T-helper 2 cell treated with Interferon-gamma antibody and Interleukin-4, amounts not matched to agents 5 μg/mL and 100 μg/mL, for 36 hours (primary cell): ENCODE results near the gene GPD1.
"Not testable (repeated sequence)": the region's sequence is repeated elsewhere in the genome, so short reads cannot be mapped to it uniquely, and the experiment has no call there.

Experiments used
- DNase-seq: peaks from one replicate; pipeline ENCODE4 v3.0.0; 2021; ENCODE audit warnings: low spot score
- H3K27ac Mint-ChIP-seq: one replicate; pipeline ENCODE4 v1.8.0; 2021; ENCODE audit warnings: mild to moderate bottlenecking, mixed read lengths
- H3K27me3 Mint-ChIP-seq: one replicate; pipeline ENCODE4 v1.8.0; 2021; ENCODE audit warnings: low read depth, mixed read lengths
- H3K36me3 Mint-ChIP-seq: one replicate; pipeline ENCODE4 v1.8.0; 2021; ENCODE audit warnings: low read depth, mixed read lengths
- H3K4me1 Mint-ChIP-seq: one replicate; pipeline ENCODE4 v1.8.0; 2021; ENCODE audit warnings: low read depth, mixed read lengths
- H3K4me3 Mint-ChIP-seq: one replicate; pipeline ENCODE4 v1.8.0; 2022; ENCODE audit warnings: mild to moderate bottlenecking, moderate library complexity, mixed read lengths
- H3K9me3 Mint-ChIP-seq: one replicate; pipeline ENCODE4 v1.8.0; 2021; ENCODE audit warnings: mixed read lengths

The GPD1 gene

DNA sequence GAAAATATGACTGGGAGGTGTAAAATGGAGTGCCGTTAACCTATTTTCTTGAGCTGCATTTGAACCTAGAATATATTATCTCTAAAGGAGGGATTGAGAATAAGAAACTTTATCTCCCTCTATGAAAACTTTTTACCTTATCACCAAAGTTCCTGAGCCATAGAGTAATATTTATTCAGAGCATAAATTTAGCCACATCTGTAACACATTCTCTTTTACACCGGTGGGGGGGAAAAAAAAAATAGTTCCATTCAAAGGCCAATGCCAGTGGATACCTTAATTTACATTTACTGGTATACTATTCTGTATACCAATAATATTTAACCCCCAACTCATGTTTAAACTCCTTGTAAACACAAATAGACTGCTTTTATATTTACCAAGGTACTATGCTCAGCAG, 41.6 kb downstream of the GPD1 start:
- H3K9me3 Mint-ChIP-seq = no peaks in the 10 kb centered on the region
- no peaks in the 10 kb centered on the region for H3K27me3 Mint-ChIP-seq
- DNase-seq = no peak
- peaks cover 13% of the 10 kb centered on the region for H3K4me1 Mint-ChIP-seq
- H3K27ac Mint-ChIP-seq = no peak overlapping the region
- H3K36me3 Mint-ChIP-seq = peaks cover 27% of the 10 kb centered on the region
- H3K4me3 Mint-ChIP-seq = no peak overlapping the region

DNA sequence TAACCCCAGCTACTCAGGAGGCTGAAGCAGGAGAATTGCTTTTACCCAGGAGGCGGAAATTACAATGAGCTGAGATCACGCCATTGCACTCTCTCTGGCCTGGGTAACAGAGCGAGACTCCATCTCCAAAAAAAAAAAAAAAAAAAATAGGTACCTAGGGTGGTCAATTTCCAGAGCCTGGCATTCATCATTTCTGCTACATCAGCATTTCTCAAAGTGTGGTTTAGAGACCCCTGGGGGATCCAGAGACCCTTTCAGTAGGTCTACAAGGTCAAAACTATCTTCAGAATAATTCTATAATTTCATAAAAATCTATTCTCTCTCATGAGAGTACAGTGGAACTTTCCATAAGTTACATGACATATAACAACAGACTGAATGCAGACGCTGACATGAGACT, 43.5 kb downstream of the GPD1 start:
- Mint-ChIP-seq H3K4me3 (no peak overlapping the region), H3K27ac (no peak overlapping the region), H3K27me3 (no peaks in the 10 kb centered on the region), H3K36me3 (peaks cover 13% of the 10 kb centered on the region), H3K9me3 (no peaks in the 10 kb centered on the region), H3K4me1 (peaks cover 17% of the 10 kb centered on the region)
- DNase-seq = no peak

DNA sequence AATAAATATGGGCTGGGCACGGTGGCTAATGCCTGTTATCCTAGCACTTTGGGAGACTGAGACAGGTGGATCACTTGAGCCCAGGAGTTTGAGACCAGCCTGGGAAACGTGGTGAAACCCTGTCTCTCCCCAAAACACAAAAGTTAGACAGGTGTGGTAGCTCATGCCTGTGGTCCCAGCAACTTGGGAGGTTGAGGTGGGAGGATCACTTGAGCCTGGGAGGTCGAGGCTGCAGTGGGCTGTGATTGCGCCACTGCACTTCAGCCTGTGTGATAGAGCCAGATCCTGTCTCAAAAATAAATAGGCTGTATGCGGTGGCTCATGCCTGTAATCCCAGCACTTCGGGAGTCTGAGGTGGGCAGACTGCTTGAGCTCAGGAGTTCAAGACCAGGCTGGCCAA, 44.2 kb downstream of the GPD1 start:
- not testable (repeated sequence) for H3K27me3 Mint-ChIP-seq, H3K4me3 Mint-ChIP-seq, H3K27ac Mint-ChIP-seq, H3K9me3 Mint-ChIP-seq, DNase-seq, H3K36me3 Mint-ChIP-seq
- peaks cover 17% of the 10 kb centered on the region for H3K4me1 Mint-ChIP-seq

DNA sequence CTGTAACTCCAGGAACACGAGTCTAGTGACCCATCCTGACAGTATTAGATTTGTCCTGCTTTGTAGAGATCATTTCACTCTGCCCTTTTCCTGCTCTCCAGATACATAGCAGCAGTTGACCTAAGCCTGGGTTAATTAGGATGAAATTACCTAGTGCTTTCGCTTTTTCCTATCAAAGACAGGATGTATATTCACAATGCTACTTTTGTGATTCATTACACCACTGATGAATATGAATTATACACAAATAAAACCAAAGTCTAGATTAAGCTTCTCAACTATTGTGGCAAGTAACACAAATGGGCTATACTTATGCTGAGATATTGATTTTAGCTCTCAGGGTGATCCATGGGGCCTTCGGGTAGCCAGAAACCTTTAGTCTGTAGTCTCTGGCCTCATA, 45.5 kb downstream of the GPD1 start:
- H3K4me3 Mint-ChIP-seq = no peak overlapping the region
- DNase-seq = no peak
- H3K9me3 Mint-ChIP-seq = no peaks in the 10 kb centered on the region
- H3K27me3 Mint-ChIP-seq = no peaks in the 10 kb centered on the region
- peaks cover 17% of the 10 kb centered on the region for H3K4me1 Mint-ChIP-seq
- peaks cover 4% of the 10 kb centered on the region for H3K36me3 Mint-ChIP-seq
- no peak overlapping the region for H3K27ac Mint-ChIP-seq

DNA sequence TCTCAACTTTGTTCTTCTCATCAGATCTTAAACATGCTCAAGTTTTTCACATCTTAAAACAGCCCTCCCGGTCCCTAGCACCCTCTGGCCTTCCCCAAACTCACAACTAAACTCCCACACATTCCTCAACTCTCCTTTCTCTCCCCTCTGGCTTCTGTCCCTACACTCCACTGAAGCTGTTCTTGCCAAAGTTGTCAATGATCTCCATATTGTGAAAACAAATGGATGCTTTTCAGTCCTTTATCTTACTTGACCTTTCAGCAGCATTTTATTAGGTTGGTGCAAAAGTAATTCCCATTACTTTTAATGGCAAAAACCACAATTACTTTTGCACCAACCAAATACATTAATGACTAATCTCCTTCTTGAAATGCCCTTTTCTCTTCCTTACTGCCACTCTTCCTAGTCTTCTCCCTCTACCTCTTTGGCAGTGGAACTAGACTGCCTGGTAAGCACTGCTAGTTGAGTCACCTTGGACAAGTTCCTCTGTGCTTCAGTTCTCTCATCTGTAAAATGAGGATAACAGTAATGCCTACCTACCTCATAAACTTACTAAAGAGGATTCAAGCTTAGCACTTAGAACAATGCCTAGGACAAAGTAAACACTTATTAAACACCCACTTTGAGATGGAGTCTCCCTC, 47.4 kb downstream of the GPD1 start:
- Mint-ChIP-seq H3K27ac (peak overlapping the region; percentile 51), H3K9me3 (no peaks in the 10 kb centered on the region)

DNA sequence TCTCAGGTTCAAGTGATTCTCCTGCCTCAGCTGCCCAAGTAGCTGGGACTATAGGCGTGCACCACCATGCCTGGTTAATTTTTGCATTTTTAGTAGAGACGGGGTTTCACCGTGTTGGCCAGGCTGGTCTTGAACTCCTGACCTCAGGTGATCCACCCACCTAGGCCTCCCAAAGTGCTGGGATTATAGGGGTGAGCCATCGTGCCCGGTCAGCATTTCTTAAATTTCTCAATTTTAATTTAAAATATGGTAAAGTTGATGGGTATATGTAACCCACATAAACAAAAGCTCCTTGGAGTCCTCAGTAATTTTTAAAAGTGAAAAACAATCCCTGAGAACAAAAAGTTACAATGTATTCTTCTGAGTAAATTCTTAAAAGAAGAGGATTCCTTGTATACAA, 51.1 kb downstream of the GPD1 start:
- not testable (repeated sequence) for H3K9me3 Mint-ChIP-seq, H3K27ac Mint-ChIP-seq, H3K27me3 Mint-ChIP-seq, DNase-seq, H3K4me3 Mint-ChIP-seq
- Mint-ChIP-seq H3K4me1 (peaks cover 21% of the 10 kb centered on the region), H3K36me3 (peaks cover 16% of the 10 kb centered on the region)

More for the DNA sequence above, 47.4 kb downstream of the GPD1 start:
- no peak overlapping the region for H3K4me3 Mint-ChIP-seq
- peaks cover 13% of the 10 kb centered on the region for H3K4me1 Mint-ChIP-seq
- no peaks in the 10 kb centered on the region for H3K27me3 Mint-ChIP-seq
- peaks cover 2% of the 10 kb centered on the region for H3K36me3 Mint-ChIP-seq
- no peak for DNase-seq

DNA sequence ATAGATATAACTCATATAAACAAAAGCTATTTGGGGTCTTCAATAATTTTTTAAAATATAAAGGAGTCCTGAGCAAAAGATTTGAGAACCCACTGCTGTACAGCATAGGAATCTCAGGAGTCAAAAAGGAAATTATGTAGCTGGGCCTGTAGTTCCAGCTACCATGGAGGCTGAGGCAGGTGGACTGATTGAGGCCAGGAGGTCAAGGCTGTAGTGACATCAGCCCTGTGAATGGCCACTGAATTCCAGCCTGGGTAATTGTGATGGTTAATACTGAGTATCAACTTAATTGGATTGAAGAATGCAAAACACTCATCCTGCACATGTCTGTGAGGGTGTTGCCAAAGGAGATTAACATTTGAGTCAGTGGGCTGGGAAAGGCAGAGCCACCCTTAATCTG, 52.8 kb downstream of the GPD1 start:
- H3K9me3 Mint-ChIP-seq = no peaks in the 10 kb centered on the region
- peaks cover 24% of the 10 kb centered on the region for H3K4me1 Mint-ChIP-seq
- no peak for DNase-seq
- H3K27ac Mint-ChIP-seq = no peak overlapping the region
- H3K27me3 Mint-ChIP-seq = no peaks in the 10 kb centered on the region
- H3K36me3 Mint-ChIP-seq = peaks cover 21% of the 10 kb centered on the region
- H3K4me3 Mint-ChIP-seq = no peak overlapping the region

DNA sequence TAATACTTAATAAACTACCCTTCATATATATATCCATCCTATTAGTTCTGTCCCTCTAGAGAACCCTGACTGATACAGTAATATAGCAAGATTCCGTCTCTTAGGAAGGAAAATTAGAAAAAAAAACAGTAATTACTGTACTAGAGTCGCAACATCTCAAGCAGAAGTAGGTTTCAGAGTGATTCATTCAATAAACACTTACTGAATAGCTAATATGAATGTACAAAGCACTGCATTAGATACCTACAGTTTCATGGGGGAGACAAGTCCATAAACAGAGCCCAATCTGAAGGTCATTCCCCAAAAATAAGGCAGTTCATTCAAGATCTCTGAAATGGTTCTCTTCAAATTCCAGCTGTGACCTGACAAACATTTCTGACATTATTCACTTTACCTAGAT, 53.5 kb downstream of the GPD1 start:
- Mint-ChIP-seq H3K27me3 (no peaks in the 10 kb centered on the region), H3K27ac (peak overlapping the region; percentile 16), H3K9me3 (no peaks in the 10 kb centered on the region), H3K4me1 (peaks cover 24% of the 10 kb centered on the region), H3K4me3 (no peak overlapping the region), H3K36me3 (peaks cover 21% of the 10 kb centered on the region)
- DNase-seq = no peak

DNA sequence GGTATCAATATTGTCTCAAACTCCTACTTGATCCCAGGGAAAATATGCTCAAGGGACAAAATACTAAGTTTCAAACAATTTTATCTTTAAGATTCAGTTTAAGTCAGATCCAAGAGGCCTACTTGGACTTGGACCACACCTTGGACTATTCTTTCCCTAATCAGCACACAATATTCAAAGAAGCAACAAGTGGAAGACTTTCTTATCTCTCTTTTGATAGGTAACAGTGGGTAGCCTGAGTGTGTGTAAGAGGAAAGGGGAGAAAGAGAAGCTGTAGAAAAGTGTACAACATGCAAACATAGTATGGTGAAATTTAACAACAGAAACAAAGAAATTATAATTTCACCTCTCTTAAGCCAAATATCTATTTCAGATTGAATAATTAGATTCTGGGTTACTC, 56.8 kb downstream of the GPD1 start:
- Mint-ChIP-seq H3K9me3 (no peaks in the 10 kb centered on the region), H3K27ac (peak overlapping the region; percentile 9), H3K36me3 (peaks cover 26% of the 10 kb centered on the region), H3K4me1 (peaks cover 38% of the 10 kb centered on the region), H3K4me3 (no peak overlapping the region), H3K27me3 (no peaks in the 10 kb centered on the region)
- no peak for DNase-seq
